GM19328 (cell line): ENCODE measurements around the gene OXA1L.
"Not testable (repeated sequence)": the region's sequence is repeated elsewhere in the genome, so short reads cannot be mapped to it uniquely, and the experiment has no call there.

Experiments
- ATAC-seq: cut with Tn5 transposase; IDR thresholded peaks from one replicate; pipeline ENCODE4 v1.9.1; 2021; ENCODE audit warnings: mild to moderate bottlenecking, moderate library complexity; ENCODE audit not compliant: unreplicated experiment

Gene OXA1L

DNA sequence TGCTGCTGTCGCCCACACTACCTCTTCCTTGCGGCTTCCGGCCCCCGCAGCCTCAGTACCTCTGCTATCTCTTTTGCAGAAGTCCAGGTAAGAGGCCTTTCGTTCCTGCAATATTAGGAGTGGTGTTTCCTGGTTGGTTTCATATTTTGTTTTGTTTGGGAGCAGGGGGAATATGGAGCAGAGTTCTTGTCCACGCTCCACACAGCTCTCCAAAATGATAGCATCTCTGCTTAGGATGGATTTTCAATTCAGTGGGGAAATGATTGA, 768 bp downstream of the OXA1L start:
- no peak for ATAC-seq

DNA sequence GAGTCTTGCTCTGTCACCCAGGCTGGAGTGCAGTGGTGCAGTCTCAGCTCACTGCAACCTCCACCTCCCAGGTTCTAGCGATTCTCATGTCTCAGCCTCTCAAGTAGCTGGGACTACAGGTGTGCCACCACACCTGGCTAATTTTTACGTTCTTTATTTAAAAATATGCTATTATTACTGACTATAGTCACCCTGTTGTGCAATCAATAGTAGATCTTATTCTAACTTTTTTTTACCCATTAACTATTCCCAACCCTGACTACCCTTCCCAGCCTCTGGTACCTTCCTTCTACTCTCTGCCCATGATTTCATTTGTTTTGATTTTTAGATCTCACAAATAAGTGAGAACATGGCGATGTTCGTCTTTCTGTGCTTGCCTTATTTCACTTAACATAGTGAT, 2.5 kb downstream of the OXA1L start:
- no peak for ATAC-seq

DNA sequence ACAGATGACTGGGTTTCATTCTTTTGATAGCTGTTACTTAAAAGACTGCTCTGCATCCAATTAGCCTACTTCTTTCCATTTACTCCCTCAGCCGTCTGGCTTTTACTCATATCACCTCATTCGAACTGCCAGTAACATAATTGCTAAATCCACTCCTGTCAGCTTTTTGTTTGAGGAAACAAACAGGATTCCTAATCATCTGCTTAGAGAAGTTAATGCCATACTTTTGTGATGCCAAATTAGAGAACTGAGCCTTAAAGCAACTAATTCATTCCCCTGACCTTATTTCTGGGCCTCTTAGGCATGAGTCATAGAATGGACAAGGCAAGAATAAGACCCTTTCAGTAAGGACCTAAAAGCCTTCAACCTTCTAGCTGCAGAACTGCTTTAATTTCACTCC, 2.9 kb downstream of the OXA1L start:
- ATAC-seq: no peak

DNA sequence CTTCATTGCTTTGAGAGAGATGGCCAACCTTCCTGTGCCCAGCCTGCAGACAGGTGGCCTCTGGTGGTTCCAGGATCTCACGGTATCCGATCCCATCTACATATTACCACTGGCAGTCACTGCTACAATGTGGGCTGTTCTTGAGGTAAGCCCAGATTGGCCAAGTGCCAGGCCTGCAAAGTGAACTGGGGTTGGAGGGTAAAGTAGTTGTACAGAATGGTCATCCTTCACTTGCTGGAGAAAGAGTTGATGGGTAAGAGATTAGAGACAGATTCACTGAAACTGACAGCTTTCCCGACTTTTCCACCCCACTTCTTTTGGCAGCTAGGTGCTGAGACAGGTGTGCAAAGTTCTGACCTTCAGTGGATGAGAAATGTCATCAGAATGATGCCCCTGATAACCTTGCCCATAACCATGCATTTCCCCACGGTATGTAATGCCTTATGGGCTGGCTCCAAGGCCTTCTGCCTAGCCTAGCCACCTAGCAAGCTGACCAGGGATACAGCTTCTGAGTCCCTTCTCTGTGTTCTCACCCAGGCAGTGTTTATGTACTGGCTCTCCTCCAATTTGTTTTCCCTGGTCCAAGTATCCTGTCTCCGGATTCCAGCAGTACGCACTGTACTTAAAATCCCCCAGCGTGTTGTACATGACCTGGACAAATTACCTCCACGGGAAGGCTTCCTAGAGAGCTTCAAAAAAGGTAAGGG, 4.1 kb downstream of the OXA1L start:
- ATAC-seq: no peak

DNA sequence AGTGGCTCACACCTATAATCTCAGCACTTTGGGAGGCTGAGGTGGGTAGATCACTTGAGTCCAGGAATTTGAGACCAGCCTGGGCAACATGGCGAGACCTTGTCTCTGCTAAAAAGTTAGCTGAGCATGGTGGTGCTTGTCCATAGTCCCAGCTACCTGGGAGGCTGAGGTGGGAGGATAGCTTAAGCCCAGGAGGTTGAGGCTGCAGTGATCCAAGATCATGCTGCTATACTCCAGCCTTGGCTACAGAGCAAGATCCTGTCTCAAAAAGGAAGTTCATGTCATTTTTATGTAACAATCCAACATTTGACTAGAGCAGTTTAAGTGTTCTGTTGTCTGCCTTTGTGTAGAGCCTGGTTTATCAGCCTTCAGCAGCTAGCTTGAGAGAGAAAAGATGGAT, 6.2 kb downstream of the OXA1L start:
- no peak for ATAC-seq

DNA sequence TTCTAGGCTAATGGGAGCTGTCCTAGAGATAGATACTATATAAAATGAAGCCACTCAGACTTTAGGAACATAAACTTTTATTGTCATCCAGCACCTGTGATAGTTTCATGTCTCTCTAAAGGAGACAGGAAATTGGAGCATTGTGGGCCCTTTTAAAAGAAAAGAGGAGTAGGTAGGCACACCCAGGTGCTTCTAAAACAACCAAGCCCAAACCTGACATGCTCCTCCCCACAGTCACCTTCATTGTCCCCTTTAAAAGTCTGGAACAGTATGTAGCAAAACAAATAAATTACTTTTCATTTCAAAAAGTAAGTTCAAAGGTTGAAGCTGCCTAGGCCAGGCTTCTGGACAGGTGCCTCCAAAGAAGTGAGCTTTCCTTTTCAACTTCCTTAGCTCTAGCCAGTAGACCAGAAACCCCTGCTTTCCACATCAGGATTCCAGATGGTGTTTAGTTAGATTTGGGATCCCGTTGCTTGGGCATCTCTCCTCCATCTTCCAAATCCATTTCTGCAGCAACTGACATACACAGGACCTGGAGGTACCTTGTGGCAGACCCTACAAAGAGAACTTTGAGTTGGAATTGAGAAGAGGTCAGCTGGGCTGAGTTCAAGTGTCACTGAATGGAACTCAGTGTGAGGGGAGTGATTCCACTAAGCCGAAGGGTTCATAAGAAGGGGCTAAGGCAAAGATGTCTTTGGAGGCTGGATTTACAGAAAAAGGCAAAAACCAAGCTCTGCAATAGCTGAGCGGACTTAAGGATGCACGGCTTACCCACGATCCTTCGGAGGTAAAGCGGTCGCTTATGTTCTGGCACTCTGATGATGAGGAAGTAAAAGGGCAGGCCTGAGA, 6.9 kb downstream of the OXA1L start:
- ATAC-seq: no peak

DNA sequence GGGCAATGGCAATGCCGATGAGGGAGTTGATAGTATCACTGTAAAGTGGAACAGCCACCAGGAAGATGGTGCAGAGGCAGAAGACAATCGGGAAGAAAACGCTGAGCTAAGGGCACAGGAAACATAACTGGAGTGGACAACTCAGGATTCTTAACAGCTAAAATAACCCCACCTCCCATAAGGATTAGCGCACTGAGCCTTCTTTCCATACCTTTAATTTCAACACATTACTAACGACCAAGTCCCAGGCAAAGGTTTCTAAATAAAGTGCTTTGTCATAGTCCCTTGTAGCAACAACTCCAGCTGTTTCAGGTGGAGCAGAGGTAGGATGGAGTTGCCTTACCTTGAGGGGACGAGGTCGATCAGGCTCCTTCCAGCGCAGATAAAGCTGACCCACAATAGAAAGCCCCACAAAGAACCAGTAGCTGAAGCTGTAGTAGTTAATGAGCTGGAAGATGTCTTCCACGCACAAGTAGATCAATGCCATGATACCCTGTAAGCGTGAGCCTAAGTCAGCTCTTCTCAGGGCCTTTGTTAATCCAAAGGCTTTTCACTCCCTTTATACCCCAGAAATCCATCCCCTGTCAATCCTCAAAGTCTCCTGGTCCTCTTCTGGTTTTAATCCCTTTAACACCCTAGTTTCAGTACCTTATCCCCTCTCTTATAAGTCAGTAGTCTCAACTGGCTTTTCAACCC, 7.7 kb downstream of the OXA1L start:
- ATAC-seq: no peak

DNA sequence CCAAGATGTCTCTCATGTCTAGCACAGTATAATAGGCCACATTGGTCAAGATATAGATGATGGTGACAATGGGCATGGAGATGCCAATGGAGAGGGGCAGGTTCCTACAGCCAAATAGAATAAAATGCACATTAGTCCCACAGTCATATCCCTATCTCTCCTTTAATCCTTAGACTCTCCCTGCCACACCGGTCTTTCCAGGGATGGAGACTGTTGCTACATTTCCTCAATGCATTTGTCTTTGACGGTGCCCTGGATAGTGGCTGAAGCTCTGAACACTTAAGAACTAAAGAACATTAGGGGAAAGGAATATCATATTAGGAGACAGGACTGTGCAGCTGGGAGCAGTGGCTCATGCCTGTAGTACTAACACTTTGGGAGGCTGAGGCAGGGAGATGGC, 9.7 kb downstream of the OXA1L start:
- ATAC-seq: no peak

DNA sequence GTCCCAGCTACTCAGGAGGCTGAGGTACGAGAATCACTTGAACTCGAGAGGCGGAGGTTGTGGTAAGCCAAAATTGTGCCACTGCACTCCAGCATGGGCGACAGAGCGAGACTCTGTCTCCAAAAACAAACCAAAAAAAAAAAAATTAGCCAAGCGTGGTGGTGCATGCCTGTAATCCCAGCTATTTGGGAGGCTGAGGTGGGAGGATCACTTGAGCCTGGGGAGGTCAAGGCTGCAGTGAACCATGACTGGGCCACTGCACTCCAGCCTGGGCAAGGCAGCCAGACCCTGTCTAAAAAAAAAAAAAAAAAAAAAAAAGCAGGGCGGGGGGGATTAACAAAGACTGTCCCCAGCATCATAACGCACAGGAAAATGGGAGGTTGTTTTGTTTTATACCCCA, 10.4 kb downstream of the OXA1L start:
- not testable (repeated sequence) for ATAC-seq

DNA sequence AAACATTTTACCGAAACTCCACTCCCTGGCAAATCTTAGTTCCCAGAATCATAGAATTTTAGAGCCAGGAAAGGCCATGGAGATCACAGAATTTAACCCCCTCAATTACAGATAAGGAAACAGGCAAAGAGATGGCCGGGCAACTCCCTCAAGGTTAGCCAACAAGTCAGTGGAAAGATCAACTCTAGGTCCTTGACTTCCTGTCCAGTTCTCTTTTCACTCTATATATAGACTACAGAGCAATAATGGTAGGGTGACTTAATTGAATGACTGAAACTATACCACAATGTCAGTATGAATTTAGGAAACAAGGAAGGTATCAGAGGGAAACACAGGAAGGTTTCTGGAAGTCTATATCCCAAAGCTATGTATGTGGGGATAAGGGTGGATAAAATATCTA, 11.6 kb downstream of the OXA1L start:
- no peak for ATAC-seq

DNA sequence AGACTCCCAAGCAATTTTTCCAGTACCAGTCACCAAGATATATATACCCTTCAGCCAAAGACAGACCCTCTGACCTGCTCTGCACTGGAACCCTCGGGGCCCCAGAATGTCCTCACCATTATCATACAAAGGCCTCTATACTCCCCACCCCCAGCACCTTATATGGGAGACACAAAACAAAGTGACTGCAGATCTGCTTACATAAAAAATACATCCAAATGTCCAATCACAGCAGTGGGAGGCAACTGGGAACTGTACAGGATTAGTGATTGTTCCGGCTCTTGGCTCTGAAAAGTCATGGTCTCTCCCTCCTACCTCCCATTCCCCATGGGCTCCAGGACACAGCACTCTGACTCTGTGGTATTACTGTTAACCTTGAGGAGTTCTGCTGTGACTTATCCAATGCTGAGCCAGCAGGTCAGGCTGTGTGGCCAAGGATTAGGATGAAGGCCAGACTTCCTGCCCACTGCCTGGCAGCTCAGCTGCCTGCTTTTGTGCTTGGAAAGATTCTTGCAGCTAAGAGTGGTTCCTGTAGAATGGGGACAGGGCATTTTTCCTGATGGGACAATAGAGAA, 13.7 kb downstream of the OXA1L start:
- ATAC-seq: no peak

DNA sequence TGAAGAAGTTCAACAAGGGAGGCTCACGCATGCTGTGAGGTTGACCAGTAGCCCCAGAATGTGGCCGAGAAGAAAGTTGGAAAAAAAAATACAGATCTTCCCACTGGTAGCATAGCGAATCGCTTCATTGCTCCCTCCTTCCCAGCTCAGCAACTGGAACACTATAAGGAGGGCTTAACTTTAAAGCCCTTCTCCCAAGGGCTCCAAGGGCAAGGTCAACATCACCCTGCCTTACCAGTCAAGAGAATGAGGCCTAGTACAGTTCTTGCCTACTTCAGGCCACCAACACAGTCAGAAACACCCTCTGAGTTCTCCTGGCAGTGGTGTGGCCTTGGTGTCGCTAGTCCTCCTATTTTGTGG, 14.4 kb downstream of the OXA1L start:
- no peak for ATAC-seq

DNA sequence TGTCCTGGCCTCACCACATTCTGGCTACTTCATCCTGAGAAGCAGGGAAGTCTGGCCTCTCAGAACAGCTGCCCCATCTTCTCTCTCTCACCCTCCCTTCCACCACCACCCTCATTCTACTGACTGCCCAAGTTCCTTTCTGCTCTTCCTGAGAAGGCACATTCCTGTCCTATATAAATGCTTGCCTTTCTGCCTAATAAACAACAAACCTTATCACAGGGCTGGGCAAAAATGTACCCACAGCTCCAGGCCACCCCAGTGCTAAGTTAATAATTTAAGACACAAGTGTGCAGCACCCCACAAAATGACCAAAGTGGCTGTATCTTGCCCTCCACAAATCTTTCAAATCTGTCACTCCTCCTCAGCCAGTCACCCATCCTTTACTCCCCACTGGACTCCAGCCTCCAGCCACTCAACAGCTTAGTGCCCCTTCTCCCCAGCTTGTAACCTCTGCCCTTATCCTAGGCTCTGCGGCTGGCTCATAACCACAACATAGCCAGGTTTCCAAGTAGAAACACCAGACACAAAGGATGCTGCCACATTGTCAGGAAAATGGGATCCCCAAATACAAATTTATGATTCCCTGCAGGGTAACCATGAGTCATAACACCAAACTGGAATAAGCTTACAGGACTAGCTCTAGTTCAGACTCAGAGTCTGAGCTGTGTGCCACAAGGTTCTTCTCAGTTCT, 15.0 kb downstream of the OXA1L start:
- no peak for ATAC-seq

DNA sequence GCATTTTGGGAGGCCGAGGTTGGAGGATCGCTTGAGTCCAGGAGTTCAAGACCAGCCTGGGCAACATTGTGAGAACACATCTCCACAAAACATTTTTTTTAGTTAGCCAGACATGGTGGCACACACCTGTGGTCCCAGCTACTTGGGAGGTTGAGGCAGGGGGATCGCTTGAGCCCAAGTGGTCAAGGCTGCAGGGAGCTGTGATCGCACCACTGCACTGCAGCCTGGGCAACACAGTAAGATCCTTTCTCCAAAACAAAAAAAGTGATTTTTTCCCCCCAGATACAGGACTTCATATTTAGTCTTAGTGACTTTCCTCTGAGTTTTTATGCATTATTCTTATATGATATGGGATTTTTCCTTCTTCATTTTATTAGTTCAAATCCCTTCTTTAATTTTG, 20.2 kb downstream of the OXA1L start:
- no peak for ATAC-seq

DNA sequence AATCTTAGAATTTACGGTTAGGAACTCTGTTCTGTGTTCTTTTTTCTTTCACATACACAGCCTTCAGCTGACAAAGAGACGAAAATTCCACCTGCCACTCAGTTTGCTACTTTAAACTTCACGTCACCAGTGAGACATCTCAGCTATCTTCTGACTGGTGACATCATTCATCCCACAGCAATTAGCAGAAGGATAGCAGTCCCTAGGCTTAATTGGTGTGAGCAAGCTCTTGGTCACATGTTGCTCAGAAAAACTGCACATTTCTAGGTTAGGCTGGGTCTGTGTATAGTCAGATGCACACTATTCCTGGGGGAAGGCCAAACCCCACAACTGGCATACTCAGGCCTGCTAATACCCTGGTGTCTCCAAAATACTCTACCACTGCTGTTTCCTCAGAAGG, 24.8 kb downstream of the OXA1L start:
- no peak for ATAC-seq

DNA sequence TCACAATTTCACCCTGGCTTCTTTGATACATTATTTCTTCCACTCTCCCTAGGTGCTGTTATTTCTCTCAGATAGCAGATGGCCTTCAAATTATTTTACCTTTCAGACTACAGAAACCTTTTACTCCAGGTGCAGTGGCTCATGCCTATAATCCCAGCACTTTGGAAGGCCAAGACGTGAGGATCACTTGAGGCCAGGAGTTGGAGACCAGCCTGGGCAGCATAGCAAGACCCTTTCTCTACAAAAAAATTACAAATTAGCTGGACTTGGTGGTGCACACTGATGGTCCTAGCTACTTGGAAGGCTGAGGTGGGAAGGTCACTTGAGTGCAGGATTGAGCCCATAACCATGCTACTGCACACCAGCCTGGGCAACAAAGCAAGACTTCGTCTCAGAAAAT, 25.7 kb downstream of the OXA1L start:
- ATAC-seq: no peak

DNA sequence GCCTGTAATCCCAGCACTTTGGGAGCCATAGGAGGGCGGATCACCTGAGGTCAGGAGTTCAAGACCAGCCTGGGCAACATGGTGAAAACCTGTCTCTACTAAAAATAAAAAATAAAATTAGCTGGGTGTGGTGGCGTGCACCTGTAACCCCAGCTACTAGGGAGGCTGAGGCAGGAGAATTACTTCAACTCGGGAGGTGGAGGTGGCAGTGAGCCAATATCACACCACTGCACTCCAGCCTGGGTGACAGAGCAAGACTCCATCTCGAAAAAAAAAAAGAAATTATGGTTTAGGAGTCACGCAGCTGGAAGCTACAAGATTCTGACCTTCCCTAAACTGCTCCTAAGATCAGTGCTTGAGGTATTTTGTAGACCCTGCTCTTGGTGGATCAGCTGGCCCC, 27.1 kb downstream of the OXA1L start:
- not testable (repeated sequence) for ATAC-seq

DNA sequence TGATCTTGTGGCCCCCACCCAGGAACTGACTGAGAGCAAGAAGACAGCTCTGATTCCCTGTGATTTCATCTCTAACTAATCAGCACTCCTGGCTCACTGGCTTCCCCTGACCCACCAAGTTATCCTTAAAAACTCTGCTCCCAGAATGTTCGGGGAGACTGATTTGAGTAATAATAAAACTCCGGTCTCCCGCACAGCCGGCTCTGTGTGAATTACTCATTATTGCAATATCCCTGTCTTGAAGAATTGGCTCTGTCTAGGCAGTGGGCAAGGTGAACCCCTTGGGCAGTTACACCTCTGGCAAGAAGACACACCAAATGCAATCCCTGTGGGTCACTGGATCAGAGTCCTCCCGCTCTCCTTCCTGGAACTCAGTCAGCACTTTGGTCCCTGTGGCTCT, 27.5 kb downstream of the OXA1L start:
- ATAC-seq: no peak

DNA sequence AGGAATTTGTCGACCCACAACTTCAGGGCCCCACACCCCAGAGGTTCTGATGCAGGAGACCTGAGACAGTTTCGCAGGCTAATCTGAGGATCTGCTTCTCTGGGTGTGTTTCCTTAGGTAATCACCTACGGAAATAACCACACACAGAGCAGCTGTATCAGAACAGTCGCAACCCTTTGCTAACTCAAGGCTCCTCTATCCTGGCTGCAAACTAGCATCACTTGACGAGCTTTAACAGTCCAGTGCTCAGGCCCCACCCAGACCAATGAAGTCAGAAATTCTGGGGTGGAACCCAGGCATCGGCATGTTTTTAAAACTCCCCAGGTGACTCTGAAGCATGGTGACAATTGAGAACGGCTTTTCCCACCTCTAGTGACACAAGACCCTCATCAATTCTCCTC, 28.1 kb downstream of the OXA1L start:
- no peak for ATAC-seq

DNA sequence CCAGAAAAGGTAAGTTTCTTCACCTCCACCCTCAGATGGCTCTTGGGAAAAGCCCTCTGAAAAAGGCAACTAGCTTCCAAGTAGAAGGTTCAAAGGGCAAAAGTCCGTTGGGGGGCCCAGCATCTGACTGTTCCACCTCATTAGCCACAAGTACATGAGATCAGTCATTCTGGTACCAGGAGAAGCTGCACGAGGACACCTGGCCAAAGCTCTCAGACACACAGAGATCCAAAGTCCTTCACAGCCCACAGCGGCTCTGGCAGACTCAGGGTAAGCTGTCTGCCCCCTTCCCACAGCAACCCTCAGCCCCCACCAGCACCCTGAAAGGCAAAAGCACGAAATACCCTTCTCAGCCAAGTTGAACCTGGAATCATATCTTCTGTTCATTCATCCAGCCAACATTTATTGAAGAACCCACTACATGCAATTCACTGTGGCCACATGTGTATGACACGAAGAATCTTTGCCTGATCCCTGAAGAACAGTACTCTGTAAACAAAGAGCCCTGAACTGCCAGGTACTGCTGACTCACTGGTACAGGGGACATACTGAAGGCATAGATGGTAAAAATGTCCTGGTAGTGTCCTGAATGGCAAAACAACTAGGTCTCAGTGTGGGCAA, 29.7 kb downstream of the OXA1L start:
- ATAC-seq: no peak
